LNCAP (cell line): ENCODE data around the gene CCRL2.

Experiments used
- TF ChIP-seq, protein P1 (sequence below): fragments of 450-650 bp; IDR thresholded peaks from 2 replicates; pipeline ENCODE4 v1.5.1; 2017; ENCODE audit warnings: mild to moderate bottlenecking

The CCRL2 gene

GRCh38 chr3:46401579-46401978, 5.5 kb upstream of the CCRL2 start:
- TF ChIP-seq, protein P1, sequence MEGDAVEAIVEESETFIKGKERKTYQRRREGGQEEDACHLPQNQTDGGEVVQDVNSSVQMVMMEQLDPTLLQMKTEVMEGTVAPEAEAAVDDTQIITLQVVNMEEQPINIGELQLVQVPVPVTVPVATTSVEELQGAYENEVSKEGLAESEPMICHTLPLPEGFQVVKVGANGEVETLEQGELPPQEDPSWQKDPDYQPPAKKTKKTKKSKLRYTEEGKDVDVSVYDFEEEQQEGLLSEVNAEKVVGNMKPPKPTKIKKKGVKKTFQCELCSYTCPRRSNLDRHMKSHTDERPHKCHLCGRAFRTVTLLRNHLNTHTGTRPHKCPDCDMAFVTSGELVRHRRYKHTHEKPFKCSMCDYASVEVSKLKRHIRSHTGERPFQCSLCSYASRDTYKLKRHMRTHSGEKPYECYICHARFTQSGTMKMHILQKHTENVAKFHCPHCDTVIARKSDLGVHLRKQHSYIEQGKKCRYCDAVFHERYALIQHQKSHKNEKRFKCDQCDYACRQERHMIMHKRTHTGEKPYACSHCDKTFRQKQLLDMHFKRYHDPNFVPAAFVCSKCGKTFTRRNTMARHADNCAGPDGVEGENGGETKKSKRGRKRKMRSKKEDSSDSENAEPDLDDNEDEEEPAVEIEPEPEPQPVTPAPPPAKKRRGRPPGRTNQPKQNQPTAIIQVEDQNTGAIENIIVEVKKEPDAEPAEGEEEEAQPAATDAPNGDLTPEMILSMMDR, result no peak

DNA sequence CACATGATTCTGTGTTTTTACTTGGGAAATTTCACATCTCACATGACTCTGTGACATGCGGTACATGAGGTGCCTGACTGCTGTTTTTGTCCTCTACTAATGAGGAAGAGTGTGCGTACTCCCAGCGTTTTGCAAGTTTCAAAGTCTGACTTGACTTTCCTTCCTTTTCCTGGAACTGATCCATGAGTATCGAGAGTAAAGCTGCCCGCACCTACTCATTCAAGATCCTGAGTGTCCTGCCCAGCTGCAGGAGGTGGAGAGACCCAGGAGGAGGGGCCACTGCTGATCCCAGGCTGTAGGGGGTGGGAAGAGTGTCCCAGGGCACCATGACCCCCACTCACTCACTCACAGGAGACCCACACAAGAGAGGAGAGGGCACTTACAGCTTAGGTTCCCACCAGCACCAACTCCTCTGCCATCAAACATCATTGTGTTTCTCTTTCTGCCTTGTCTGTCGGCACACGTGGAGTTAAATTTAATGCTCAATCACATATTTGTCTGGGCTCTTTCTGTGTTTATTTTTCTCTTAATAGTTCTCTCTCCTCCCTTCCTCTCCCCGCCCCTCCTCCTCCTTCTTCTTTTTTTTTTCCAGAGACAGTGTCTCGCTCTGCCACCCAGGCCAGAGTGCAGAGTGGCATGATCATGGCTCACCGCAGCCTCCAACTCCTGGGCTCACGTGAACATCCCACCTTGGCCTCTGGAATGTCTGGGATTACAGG, 1.6 kb upstream of the CCRL2 start:
- TF ChIP-seq, protein P1, result no peak

GRCh38 chr3:46406443-46406787, 644 bp upstream of the CCRL2 start:
- TF ChIP-seq, protein P1, result no peak

DNA sequence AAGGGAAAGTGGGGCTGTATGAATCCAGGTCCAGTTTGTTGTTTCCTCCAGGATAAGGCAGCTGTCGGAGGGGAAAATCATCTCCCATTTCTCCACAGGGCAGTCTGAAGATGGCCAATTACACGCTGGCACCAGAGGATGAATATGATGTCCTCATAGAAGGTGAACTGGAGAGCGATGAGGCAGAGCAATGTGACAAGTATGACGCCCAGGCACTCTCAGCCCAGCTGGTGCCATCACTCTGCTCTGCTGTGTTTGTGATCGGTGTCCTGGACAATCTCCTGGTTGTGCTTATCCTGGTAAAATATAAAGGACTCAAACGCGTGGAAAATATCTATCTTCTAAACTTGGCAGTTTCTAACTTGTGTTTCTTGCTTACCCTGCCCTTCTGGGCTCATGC, 911 bp downstream of the CCRL2 start:
- TF ChIP-seq, protein P1, result no peak

GRCh38 chr3:46408853-46409252, 1.8 kb downstream of the CCRL2 start:
- TF ChIP-seq, protein P1, result no peak

- TF ChIP-seq, protein P1, result no peak
Observed at GRCh38 chr3:46409739-46410489, 2.9 kb downstream of the CCRL2 start.

- TF ChIP-seq, protein P1, result no peak
Observed at GRCh38 chr3:46410669-46411068, 3.6 kb downstream of the CCRL2 start.
